ENCODE measurements around the gene TMED10. TPM values are rescaled to one million over a fixed set of nuclear protein-coding genes. Genes with fewer than 3 reads are reported as not detected.
A peak's percentile ranks its signal among the peaks of the same experiment; 100 is the strongest.

The TMED10 gene
- total and polyA plus RNA-seq, 2 donors (not counting 1 experiment from before 2014, with no cell fraction given), result 223 to 333 TPM

DNA sequence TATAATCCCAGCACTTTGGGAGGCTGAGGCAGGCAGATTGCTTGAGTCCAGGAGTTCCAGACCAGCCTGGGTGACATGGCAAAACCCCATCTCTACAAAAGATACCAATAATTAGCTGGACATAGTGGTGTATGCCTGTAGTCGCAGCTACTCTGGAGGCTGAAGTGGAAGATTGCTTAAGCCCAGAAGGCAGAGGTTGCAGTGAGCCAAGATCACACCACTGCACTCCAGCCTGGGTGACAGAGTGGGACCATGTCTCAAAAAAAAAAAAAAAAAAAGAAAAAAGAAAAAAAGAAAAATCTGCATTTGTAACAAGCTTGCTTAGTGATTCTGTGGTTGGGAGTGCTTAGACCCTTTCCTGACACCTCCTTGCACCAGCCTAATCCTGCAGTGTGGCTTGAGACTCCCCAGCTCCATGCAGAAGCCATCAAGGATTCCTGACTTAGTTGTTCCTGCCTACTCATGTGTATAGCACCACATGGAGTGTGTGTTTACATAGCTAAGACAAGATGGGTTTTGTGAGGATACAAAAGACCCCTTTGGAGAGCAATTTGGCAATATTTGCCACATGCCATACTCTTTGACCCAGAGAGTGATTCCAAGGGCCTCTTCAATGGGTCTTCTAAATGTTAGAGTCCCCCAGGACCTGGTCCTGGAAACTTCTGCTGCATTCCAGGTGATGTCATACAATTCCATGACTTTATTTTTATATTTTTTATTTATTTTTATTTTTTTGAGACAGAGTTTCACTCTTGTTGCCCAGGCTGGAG, 5.1 kb upstream of the TMED10 start:
- Histone ChIP-seq H4K20me1 (ENCODE audit: control insufficient read depth, extremely low read depth, insufficient read depth, low read length) (no peaks in the 10 kb centered on the region), H3K27me3 (ENCODE audit: control insufficient read depth, insufficient read depth, low read length) (no peaks in the 10 kb centered on the region), H3K4me1 (ENCODE audit: control insufficient read depth, extremely low read depth, insufficient read depth, low read length) (peaks cover 2% of the 10 kb centered on the region), H3K4me2 (ENCODE audit: extremely low read depth, insufficient read depth, low read length) (no peak overlapping the region), H3K9ac (ENCODE audit: insufficient read depth, low read length) (no peak overlapping the region), H3K27ac (ENCODE audit: insufficient read depth, low read length) (no peak overlapping the region), H3K9me3 (ENCODE audit: control insufficient read depth, insufficient read depth, low read depth, low read length) (no peaks in the 10 kb centered on the region), H3K4me3 (replicated peaks in 1 of 4; ENCODE audit: control extremely low read depth in 1 of 4, insufficient read depth in 1 of 4, low read depth in 3 of 4, low read length in 4 of 4) (no peak overlapping the region), H3K36me3 (ENCODE audit: control insufficient read depth, insufficient read depth, low read length) (no peaks in the 10 kb centered on the region), H2AFZ (ENCODE audit: low read length) (no peak overlapping the region), H3K79me2 (ENCODE audit: control insufficient read depth, insufficient read depth, low read length) (no peaks in the 10 kb centered on the region)
- DNase-seq (ENCODE audit: low read depth in 2 of 2), result no peak
- no peak for TF ChIP-seq EZH2 (IDR thresholded peaks at IDR 0.05; ENCODE audit: low read length, missing control alignments)
- TF ChIP-seq, protein P1, sequence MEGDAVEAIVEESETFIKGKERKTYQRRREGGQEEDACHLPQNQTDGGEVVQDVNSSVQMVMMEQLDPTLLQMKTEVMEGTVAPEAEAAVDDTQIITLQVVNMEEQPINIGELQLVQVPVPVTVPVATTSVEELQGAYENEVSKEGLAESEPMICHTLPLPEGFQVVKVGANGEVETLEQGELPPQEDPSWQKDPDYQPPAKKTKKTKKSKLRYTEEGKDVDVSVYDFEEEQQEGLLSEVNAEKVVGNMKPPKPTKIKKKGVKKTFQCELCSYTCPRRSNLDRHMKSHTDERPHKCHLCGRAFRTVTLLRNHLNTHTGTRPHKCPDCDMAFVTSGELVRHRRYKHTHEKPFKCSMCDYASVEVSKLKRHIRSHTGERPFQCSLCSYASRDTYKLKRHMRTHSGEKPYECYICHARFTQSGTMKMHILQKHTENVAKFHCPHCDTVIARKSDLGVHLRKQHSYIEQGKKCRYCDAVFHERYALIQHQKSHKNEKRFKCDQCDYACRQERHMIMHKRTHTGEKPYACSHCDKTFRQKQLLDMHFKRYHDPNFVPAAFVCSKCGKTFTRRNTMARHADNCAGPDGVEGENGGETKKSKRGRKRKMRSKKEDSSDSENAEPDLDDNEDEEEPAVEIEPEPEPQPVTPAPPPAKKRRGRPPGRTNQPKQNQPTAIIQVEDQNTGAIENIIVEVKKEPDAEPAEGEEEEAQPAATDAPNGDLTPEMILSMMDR (conservative IDR thresholded peaks at IDR 0.05 in 1 of 2, IDR thresholded peaks at IDR 0.05 in 1 of 2; ENCODE audit: low read depth in 1 of 2, low read length in 2 of 2), result no peak

DNA sequence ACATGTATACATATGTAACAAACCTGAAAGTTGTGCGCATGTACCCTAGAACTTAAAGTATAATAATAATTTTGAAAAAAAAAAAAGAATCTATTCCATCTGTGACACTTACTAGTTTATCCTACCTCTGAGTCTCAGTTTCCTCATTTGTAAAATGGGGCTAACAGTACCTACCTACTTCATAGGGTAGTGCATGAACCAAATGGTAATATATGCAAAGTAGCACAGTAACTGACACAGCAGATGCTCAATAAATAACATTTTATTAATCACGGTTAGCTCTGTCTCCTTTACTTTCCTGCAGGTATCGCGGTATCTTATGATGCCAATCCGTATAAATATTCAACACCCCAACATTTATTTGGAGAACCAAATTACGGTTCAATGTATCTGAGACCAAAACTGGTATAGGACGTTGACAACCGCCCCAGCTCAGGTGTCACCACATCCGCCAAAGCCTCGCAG, 703 bp downstream of the TMED10 start:
- Histone ChIP-seq H3K27ac (ENCODE audit: insufficient read depth, low read length) (peak overlapping the region; percentile 100), H3K4me2 (ENCODE audit: extremely low read depth, insufficient read depth, low read length) (peak overlapping the region; percentile 90), H3K9me3 (ENCODE audit: control insufficient read depth, insufficient read depth, low read depth, low read length) (no peaks in the 10 kb centered on the region), H4K20me1 (ENCODE audit: control insufficient read depth, extremely low read depth, insufficient read depth, low read length) (no peaks in the 10 kb centered on the region), H3K4me1 (ENCODE audit: control insufficient read depth, extremely low read depth, insufficient read depth, low read length) (no peaks in the 10 kb centered on the region), H3K36me3 (ENCODE audit: control insufficient read depth, insufficient read depth, low read length) (no peaks in the 10 kb centered on the region), H3K4me3 (replicated peaks in 1 of 4; ENCODE audit: control extremely low read depth in 1 of 4, insufficient read depth in 1 of 4, low read depth in 3 of 4, low read length in 4 of 4) (peak overlapping the region; percentile 74 to 99 (median 95)), H3K9ac (ENCODE audit: insufficient read depth, low read length) (peak overlapping the region; percentile 100), H3K27me3 (ENCODE audit: control insufficient read depth, insufficient read depth, low read length) (no peaks in the 10 kb centered on the region), H2AFZ (ENCODE audit: low read length) (no peak overlapping the region), H3K79me2 (ENCODE audit: control insufficient read depth, insufficient read depth, low read length) (peaks cover 50% of the 10 kb centered on the region)
- DNase-seq (ENCODE audit: low read depth in 2 of 2), result no peak
- no peak for TF ChIP-seq EZH2 (IDR thresholded peaks at IDR 0.05; ENCODE audit: low read length, missing control alignments)
- TF ChIP-seq, protein P1 (conservative IDR thresholded peaks at IDR 0.05 in 1 of 2, IDR thresholded peaks at IDR 0.05 in 1 of 2; ENCODE audit: low read depth in 1 of 2, low read length in 2 of 2), result no peak

DNA sequence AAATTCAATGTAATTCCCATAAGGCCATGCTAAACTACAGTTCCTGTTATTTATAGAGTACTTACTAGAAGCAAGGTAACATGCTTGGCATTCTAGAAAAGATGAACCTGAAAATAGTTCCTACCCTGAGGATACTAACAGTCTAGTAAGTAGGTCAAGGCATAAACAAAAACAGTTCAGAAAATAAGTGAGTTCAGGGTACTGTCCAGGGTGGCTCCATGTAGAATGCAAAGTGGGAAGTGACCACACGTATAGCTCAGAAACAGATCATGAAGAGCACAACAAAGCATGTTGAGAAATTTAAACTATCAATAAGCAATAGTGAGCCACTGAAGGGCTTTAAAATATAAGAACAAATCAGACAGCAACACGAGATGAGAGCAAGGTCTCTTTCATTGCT, 2.3 kb downstream of the TMED10 start:
- Histone ChIP-seq H3K9ac (ENCODE audit: insufficient read depth, low read length) (no peak overlapping the region), H2AFZ (ENCODE audit: low read length) (no peak overlapping the region), H3K27ac (ENCODE audit: insufficient read depth, low read length) (no peak overlapping the region), H4K20me1 (ENCODE audit: control insufficient read depth, extremely low read depth, insufficient read depth, low read length) (no peaks in the 10 kb centered on the region), H3K4me2 (ENCODE audit: extremely low read depth, insufficient read depth, low read length) (no peak overlapping the region), H3K79me2 (ENCODE audit: control insufficient read depth, insufficient read depth, low read length) (peaks cover 63% of the 10 kb centered on the region), H3K36me3 (ENCODE audit: control insufficient read depth, insufficient read depth, low read length) (no peaks in the 10 kb centered on the region), H3K4me3 (replicated peaks in 1 of 4; ENCODE audit: control extremely low read depth in 1 of 4, insufficient read depth in 1 of 4, low read depth in 3 of 4, low read length in 4 of 4) (no peak overlapping the region), H3K27me3 (ENCODE audit: control insufficient read depth, insufficient read depth, low read length) (no peaks in the 10 kb centered on the region), H3K4me1 (ENCODE audit: control insufficient read depth, extremely low read depth, insufficient read depth, low read length) (no peaks in the 10 kb centered on the region), H3K9me3 (ENCODE audit: control insufficient read depth, insufficient read depth, low read depth, low read length) (no peaks in the 10 kb centered on the region)
- DNase-seq (ENCODE audit: low read depth in 2 of 2), result no peak
- TF ChIP-seq, protein P1 (conservative IDR thresholded peaks at IDR 0.05 in 1 of 2, IDR thresholded peaks at IDR 0.05 in 1 of 2; ENCODE audit: low read depth in 1 of 2, low read length in 2 of 2), result no peak
- no peak for TF ChIP-seq EZH2 (IDR thresholded peaks at IDR 0.05; ENCODE audit: low read length, missing control alignments)
